T-cell (primary cell): ENCODE results near the gene SLAMF8. TPM values are rescaled to one million over a fixed set of nuclear protein-coding genes. Genes with fewer than 3 reads are reported as not detected.

Experiments used
- ATAC-seq, 4 experiments: fragments of 200-7000 bp in 3 of 4; fragments of 150-1000 bp in 1 of 4; cut with Tn5 transposase; replicated peaks in 1 of 4; 1 replicate in 3 of 4; 2 replicates in 1 of 4; pipeline ENCODE4 v1.10.0; 2021; ENCODE audit warnings: moderate library complexity in 3 of 4, mild to moderate bottlenecking in 2 of 4, moderate number of reproducible peaks in 1 of 4
- CTCF ChIA-PET, 2 donors: fragments of 300-600 bp; sonication (Branson Sonifier 250); formaldehyde crosslinking; loops; one replicate each; lab custom pipeline; 2022; ENCODE audit warnings: antibody characterized with exemption in 2 of 2; lab: Charles Lee
- POLR2A ChIA-PET, 2 donors: fragments of 300-600 bp; sonication (Branson Sonifier 250); formaldehyde crosslinking; loops; one replicate each; lab custom pipeline; 2022; ENCODE audit warnings: antibody characterized with exemption in 2 of 2; lab: Charles Lee
- DNase-seq, 35 experiments: peaks; one replicate each; pipeline versions ENCODE4 v3.0.0 to v3.0.0-alpha.2; 2013 to 2023
- H3K27ac ChIP-seq: one replicate; pipeline ENCODE4 v1.5.1; 2013; ENCODE audit warnings: low read length
- H3K27me3 ChIP-seq, 2 experiments: replicated peaks in 1 of 2; 1 replicate in 1 of 2; 2 replicates in 1 of 2; pipeline versions ENCODE4 v1.6.1 to v1.7.0; 2013; ENCODE audit warnings: low read length in 1 of 2, mixed read lengths in 1 of 2; ENCODE audit not compliant: control insufficient read depth in 2 of 2, insufficient read depth in 2 of 2; ENCODE audit errors: extremely low read depth in 1 of 2
- H3K36me3 ChIP-seq, 2 donors: 1 replicate in 1 of 2; 2 replicates in 1 of 2; pipeline versions ENCODE4 v1.6.1 to v1.7.0; 2013; ENCODE audit warnings: low read length in 1 of 2; ENCODE audit not compliant: control insufficient read depth in 2 of 2, insufficient read depth in 1 of 2; ENCODE audit errors: extremely low read depth in 1 of 2
- H3K4me1 ChIP-seq, 2 experiments: 1 replicate in 1 of 2; 2 replicates in 1 of 2; pipeline versions ENCODE4 v1.6.1 to v1.7.0; 2013; ENCODE audit warnings: low read length in 2 of 2, mixed read lengths in 1 of 2; ENCODE audit not compliant: insufficient read depth in 2 of 2, control insufficient read depth in 1 of 2; ENCODE audit errors: extremely low read depth in 1 of 2
- H3K4me3 ChIP-seq, 2 donors: 1 replicate in 1 of 2; 2 replicates in 1 of 2; pipeline versions ENCODE4 v1.5.1 to v1.7.0; 2013; ENCODE audit warnings: mild to moderate bottlenecking in 2 of 2, low read length in 1 of 2, moderate library complexity in 1 of 2; ENCODE audit not compliant: control insufficient read depth in 1 of 2; ENCODE audit errors: extremely low read depth in 1 of 2
- H3K9me3 ChIP-seq: 2 replicates; pipeline ENCODE4 v1.7.0; 2013
- H3K27ac Mint-ChIP-seq, 2 donors: one replicate each; pipeline ENCODE4 v1.8.0; 2020 to 2021; ENCODE audit warnings: mild to moderate bottlenecking in 2 of 2, mixed read lengths in 2 of 2
- H3K27me3 Mint-ChIP-seq, 2 donors: one replicate each; pipeline ENCODE4 v1.8.0; 2021 to 2022; ENCODE audit warnings: mixed read lengths in 2 of 2
- H3K36me3 Mint-ChIP-seq: one replicate; pipeline ENCODE4 v1.8.0; 2021; ENCODE audit warnings: mixed read lengths
- H3K4me1 Mint-ChIP-seq, 3 donors: one replicate each; pipeline ENCODE4 v1.8.0; 2020 to 2022; ENCODE audit warnings: mixed read lengths in 3 of 3, mild to moderate bottlenecking in 1 of 3
- H3K4me3 Mint-ChIP-seq, 3 donors: one replicate each; pipeline ENCODE4 v1.8.0; 2020 to 2022; ENCODE audit warnings: mild to moderate bottlenecking in 3 of 3, mixed read lengths in 3 of 3, moderate library complexity in 3 of 3
- H3K9me3 Mint-ChIP-seq, 3 donors: one replicate each; pipeline ENCODE4 v1.8.0; 2020 to 2022; ENCODE audit warnings: mixed read lengths in 3 of 3
- WGBS: methylation state at CpG from one replicate; pipeline ENCODE4 v1.1.5; 2013; ENCODE audit warnings: missing lambda C conversion rate; ENCODE audit not compliant: insufficient coverage; 5-methylcytosine and 5-hydroxymethylcytosine counted together
- total RNA-seq, 35 experiments: library from RNA in 6 of 35; stranded (reverse) in 6 of 35; fragments of 120-200 nt in 1 of 35; gene quantifications; one replicate each; pipeline versions ENCODE4 v1.2.1 to v1.2.4 and lab custom pipeline; 2013 to 2026

SLAMF8 gene
- total RNA-seq, 5 donors from 2014 or later (not counting 1 experiment from before 2014, with no cell fraction given) = 0.41 to 1.0 (median 0.69) TPM; not detected in 1

GRCh38 chr1:159854693-159855192, 28.1 kb downstream of the SLAMF8 start:
- POLR2A ChIA-PET = interaction anchor here (0.6 kb wide), 2 partner anchors 60 to 69 kb away, joined by 3 read pairs; no protein-coding TSS in a partner anchor
- Histone ChIP-seq H3K4me1 (peaks cover 9 to 16% of the 10 kb centered on the region in 2 experiments), H3K4me3 (peak overlapping the region; percentile 62 to 64), H3K27me3 (no peaks in the 10 kb centered on the region), H3K36me3 (no peaks in the 10 kb centered on the region), H3K27ac (peak overlapping the region; percentile 79), H3K9me3 (no peaks in the 10 kb centered on the region)
- DNase-seq (peak; percentile 42 to 84 (median 63)), ATAC-seq (peak; percentile 92 to 97 (median 96))
- peak overlapping the region; percentile 83 to 89 (median 83) for H3K4me3 Mint-ChIP-seq
- H3K36me3 Mint-ChIP-seq = no peaks in the 10 kb centered on the region
- peaks cover 17 to 39% (median 25%) of the 10 kb centered on the region in 3 donors for H3K4me1 Mint-ChIP-seq
- WGBS = under 1% methylated on average over 59 of the region's 59 CpGs
- H3K27ac Mint-ChIP-seq = peak overlapping the region; percentile 71 to 95
- H3K27me3 Mint-ChIP-seq = no peaks in the 10 kb centered on the region
- H3K9me3 Mint-ChIP-seq = no peaks in the 10 kb centered on the region
- CTCF ChIA-PET = interaction anchor here in 1 of 2 donors (0.7 kb wide), 1 partner anchor 55 kb away, joined by 3 read pairs; no protein-coding TSS in a partner anchor

GRCh38 chr1:159855709-159856108, 29.0 kb downstream of the SLAMF8 start:
- H3K4me3 Mint-ChIP-seq = peak overlapping the region; percentile 56 to 89 (median 83)
- peaks cover 9 to 16% of the 10 kb centered on the region in 2 experiments for H3K4me1 ChIP-seq
- H3K27me3 Mint-ChIP-seq = no peaks in the 10 kb centered on the region
- H3K9me3 Mint-ChIP-seq = no peaks in the 10 kb centered on the region
- 97% methylated on average over 29 of the region's 34 CpGs for WGBS
- H3K36me3 Mint-ChIP-seq = no peaks in the 10 kb centered on the region
- H3K4me3 ChIP-seq = no peak overlapping the region
- peaks cover 17 to 30% (median 25%) of the 10 kb centered on the region in 3 donors for H3K4me1 Mint-ChIP-seq
- no peak for DNase-seq
- H3K9me3 ChIP-seq = no peaks in the 10 kb centered on the region
- no peak for ATAC-seq
- peaks cover 0 to 2% of the 10 kb centered on the region in 2 experiments for H3K27me3 ChIP-seq
- H3K36me3 ChIP-seq = no peaks in the 10 kb centered on the region
- H3K27ac Mint-ChIP-seq = no peak overlapping the region
- ChIA-PET CTCF (no interaction called here), POLR2A (no interaction called here)
- no peak overlapping the region for H3K27ac ChIP-seq

- no peaks in the 10 kb centered on the region for H3K36me3 Mint-ChIP-seq
- Histone ChIP-seq H3K4me1 (peaks cover 9 to 16% of the 10 kb centered on the region in 2 experiments), H3K9me3 (no peaks in the 10 kb centered on the region), H3K36me3 (no peaks in the 10 kb centered on the region), H3K27me3 (peaks cover 0 to 9% of the 10 kb centered on the region in 2 experiments), H3K27ac (no peak overlapping the region), H3K4me3 (no peak overlapping the region)
- ATAC-seq (no peak), DNase-seq (no peak)
- peaks cover 17 to 28% (median 22%) of the 10 kb centered on the region in 3 donors for H3K4me1 Mint-ChIP-seq
- no CpG with 5 or more reads among the region's 1 CpG for WGBS
- POLR2A ChIA-PET = interaction anchor here in 1 of 2 donors (0.5 kb wide), 1 partner anchor 67 kb away, joined by 9 read pairs; no protein-coding TSS in a partner anchor
- no peaks in the 10 kb centered on the region for H3K9me3 Mint-ChIP-seq
- H3K27ac Mint-ChIP-seq = peak overlapping the region in 1 of 2 donors; percentile 34
- CTCF ChIA-PET = no interaction called here
- H3K27me3 Mint-ChIP-seq = peaks cover 0 to 2% of the 10 kb centered on the region in 2 donors
- peak overlapping the region in 2 of 3 donors; percentile 47 to 83 for H3K4me3 Mint-ChIP-seq
Measured at GRCh38 chr1:159856576-159856975, 29.9 kb downstream of the SLAMF8 start.

GRCh38 chr1:159857889-159858288, 31.2 kb downstream of the SLAMF8 start:
- no peaks in the 10 kb centered on the region for H3K36me3 ChIP-seq

GRCh38 chr1:159859767-159860322, 33.2 kb downstream of the SLAMF8 start:
- ChIA-PET POLR2A (no interaction called here), CTCF (no interaction called here)
- 92% methylated on average over 7 of the region's 7 CpGs for WGBS
- peaks cover 5 to 9% of the 10 kb centered on the region in 2 experiments for H3K4me1 ChIP-seq
- Mint-ChIP-seq H3K27me3 (peaks cover 0 to 5% of the 10 kb centered on the region in 2 donors), H3K9me3 (no peaks in the 10 kb centered on the region), H3K36me3 (no peaks in the 10 kb centered on the region), H3K27ac (no peak overlapping the region), H3K4me1 (peaks cover 6 to 7% (median 7%) of the 10 kb centered on the region in 3 donors), H3K4me3 (no peak overlapping the region)
- DNase-seq (no peak), ATAC-seq (no peak)
- no peaks in the 10 kb centered on the region for H3K36me3 ChIP-seq
- no peaks in the 10 kb centered on the region for H3K9me3 ChIP-seq
- peaks cover 0 to 28% of the 10 kb centered on the region in 2 experiments for H3K27me3 ChIP-seq
- H3K27ac ChIP-seq = no peak overlapping the region
- H3K4me3 ChIP-seq = no peak overlapping the region

More at GRCh38 chr1:159857889-159858288, 31.2 kb downstream of the SLAMF8 start:
- no peak overlapping the region for H3K27ac Mint-ChIP-seq
- peaks cover 0 to 5% of the 10 kb centered on the region in 2 donors for H3K27me3 Mint-ChIP-seq
- no peak overlapping the region for H3K4me3 ChIP-seq
- no peak overlapping the region for H3K27ac ChIP-seq
- no peak overlapping the region for H3K4me3 Mint-ChIP-seq
- H3K4me1 ChIP-seq = peaks cover 9 to 16% of the 10 kb centered on the region in 2 experiments
- H3K4me1 Mint-ChIP-seq = peaks cover 16 to 20% (median 18%) of the 10 kb centered on the region in 3 donors
- no peak for DNase-seq
- ChIA-PET POLR2A (no interaction called here), CTCF (interaction anchor here in 1 of 2 donors (0.6 kb wide), 1 partner anchor 26 kb away, joined by 3 read pairs; no protein-coding TSS in a partner anchor)
- H3K9me3 ChIP-seq = no peaks in the 10 kb centered on the region
- H3K9me3 Mint-ChIP-seq = no peaks in the 10 kb centered on the region
- peaks cover 0 to 21% of the 10 kb centered on the region in 2 experiments for H3K27me3 ChIP-seq
- no peaks in the 10 kb centered on the region for H3K36me3 Mint-ChIP-seq
- ATAC-seq = no peak
- WGBS = 96% methylated on average over 6 of the region's 6 CpGs

- H3K27me3 Mint-ChIP-seq = peaks cover 0 to 5% of the 10 kb centered on the region in 2 donors
- ATAC-seq = no peak
- peaks cover 1 to 2% (median 2%) of the 10 kb centered on the region in 3 donors for H3K4me1 Mint-ChIP-seq
- H3K36me3 Mint-ChIP-seq = no peaks in the 10 kb centered on the region
- peaks cover under 1 to 3% of the 10 kb centered on the region in 2 experiments for H3K4me1 ChIP-seq
- DNase-seq = peak in 1 of 35 experiments; percentile 10
- ChIA-PET POLR2A (no interaction called here), CTCF (no interaction called here)
- H3K27ac Mint-ChIP-seq = no peak overlapping the region
- H3K27ac ChIP-seq = no peak overlapping the region
- H3K4me3 ChIP-seq = no peak overlapping the region
- no peaks in the 10 kb centered on the region for H3K36me3 ChIP-seq
- no peak overlapping the region for H3K4me3 Mint-ChIP-seq
- no peaks in the 10 kb centered on the region for H3K9me3 ChIP-seq
- 63% methylated on average over 2 of the region's 3 CpGs for WGBS
- H3K9me3 Mint-ChIP-seq = no peaks in the 10 kb centered on the region
- peaks cover 0 to 28% of the 10 kb centered on the region in 2 experiments for H3K27me3 ChIP-seq
Measured at GRCh38 chr1:159860456-159860855, 33.8 kb downstream of the SLAMF8 start.
